Measurements from ENCODE around the gene PROSER3.

PROSER3 gene

DNA sequence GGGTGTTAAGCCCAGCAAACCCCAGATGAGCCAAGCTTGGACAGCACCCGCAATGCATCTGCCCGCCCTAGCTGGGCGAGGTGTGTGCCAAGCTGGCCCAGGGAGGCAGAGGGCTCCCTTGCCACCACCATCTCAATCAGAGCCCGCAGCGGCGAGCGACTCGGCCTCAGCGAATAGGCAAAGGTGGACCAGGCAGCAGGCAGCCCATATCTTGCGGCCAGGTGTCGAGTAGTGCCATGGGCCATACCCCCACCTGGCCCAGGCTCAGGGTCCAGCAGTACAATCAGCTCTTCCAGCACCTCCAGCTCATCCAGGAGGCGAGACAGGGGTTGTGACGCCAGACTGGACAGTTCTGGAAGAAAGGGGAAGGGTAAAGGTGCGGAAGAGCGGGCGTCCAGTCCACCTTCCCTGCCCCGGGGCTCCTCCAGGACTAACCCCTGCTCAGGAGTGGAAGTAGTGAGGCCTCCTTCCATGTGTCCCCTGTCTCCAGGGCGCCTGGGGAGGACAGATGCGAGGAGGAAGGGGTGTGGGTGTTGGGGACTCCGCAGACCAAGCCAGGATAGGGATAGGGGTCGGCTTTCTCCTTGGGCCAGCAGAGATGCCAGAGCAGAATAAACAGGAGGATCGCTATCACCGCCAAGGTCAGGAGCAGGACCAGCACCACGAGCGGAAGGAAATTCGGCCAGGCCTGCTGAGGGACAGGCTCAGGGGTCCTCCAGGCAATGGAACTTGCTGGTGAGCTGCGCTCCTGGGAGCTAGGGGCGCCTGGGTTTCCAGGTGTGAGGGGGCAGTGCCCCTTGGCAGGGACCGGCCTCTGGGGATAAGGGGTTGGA lies 18.5 kb upstream of the PROSER3 start:
- DNase-seq: no peak

DNA sequence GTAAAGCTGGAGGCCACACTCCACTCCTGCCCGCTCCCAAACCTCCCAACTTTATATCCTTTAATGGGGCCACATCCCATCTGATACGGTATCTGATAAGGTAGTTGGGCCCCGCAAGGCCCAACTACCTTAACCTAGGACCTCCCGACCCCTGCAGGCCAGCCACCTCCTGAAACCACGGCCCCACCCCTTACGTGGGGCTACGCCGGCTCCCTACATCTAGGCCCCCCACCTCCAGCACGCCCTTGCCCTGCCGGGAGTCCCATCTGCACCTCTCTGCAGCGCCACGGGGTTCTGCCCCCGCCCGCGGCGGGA lies 17.9 kb upstream of the PROSER3 start:
- DNase-seq: no peak

DNA sequence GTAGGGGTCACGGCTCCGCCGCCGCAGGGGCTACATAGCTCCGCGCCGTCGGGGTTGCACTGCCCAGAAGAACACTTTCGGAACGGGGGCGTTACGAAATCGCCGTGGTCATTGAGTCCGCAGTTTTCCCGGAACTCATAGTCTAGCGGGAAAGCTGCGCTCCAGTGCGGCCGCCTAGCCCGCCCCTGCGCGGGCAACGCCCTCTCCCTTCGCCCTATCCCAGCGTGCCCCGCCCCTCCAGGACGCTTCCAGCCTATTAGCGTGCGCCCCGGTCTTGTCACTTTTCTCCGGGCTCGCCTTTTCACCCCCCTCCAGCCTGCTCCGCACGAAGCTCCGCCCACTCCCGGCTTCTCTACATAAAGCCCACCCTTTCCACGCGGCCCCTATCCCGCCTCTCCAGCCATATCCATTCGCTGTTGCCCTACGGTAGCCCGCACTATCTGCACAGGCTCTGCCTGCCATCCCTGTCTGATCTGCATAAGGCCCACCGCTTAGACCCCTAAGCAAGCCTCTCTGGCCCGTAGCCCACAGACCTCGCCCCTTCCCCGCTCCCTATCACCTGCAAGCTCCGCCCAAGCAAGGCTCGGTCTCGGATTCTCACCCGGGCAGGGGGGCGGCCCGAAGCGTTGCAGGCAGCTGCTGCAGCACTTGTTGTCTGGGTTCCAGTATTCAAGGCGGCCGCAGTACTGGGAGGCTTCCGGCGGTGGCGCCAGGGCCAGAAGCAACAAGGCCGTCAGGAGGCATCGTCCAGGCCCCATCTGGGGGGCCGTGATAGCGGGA lies 17.4 kb upstream of the PROSER3 start:
- DNase-seq: peak; percentile 92

DNA sequence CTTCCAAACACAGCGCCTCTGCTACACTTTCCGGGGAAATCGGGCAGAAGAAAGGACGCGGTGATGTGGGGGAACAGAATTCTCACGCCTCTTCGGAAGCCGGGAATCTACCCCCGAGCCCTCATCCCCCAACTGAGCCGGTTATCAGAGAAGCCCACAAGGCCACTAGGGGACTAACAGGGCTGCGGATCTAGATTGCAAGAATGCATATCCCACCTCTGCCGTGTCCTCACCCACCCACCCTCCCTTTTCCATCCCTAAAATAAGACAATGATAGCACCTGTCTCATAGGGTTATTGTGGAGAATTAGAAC lies 16.8 kb upstream of the PROSER3 start:
- no peak for DNase-seq

DNA sequence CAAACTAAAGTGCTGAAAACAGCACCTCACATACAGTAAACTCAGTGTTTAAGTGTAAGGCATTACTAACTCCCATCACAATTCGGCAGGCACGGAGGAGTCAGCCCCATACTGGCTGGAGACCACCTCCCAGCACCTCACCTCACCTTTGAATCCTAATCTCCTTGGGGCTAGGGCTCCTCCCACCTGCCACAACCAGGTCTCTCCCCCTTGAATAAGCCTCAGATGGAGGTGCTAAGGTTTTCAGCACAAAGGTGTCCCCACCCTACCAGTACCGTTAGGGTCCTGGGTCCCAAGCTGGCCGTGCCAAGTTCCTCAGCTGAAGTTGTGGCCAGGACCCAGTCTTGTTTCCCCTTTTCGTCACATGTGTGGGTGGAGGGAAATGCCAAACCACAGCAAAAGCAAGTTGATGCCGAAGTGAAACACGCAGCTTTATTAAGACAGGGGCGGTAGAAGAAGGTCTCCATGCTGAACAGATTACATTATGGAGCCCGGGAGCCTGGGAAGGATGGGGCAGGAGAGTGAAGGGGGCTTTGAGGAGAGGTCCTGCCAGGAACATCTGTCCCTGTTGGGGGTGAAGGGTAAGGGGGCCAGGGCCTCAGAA lies 15.8 kb upstream of the PROSER3 start, which contains the start of gene IGFLR1:
Gene IGFLR1, minus strand, starts transcription at position 332 of the 604 bp plus-strand sequence. CDS start 1,272 bp downstream, outside the sequence.
- peak; percentile 61 for DNase-seq

DNA sequence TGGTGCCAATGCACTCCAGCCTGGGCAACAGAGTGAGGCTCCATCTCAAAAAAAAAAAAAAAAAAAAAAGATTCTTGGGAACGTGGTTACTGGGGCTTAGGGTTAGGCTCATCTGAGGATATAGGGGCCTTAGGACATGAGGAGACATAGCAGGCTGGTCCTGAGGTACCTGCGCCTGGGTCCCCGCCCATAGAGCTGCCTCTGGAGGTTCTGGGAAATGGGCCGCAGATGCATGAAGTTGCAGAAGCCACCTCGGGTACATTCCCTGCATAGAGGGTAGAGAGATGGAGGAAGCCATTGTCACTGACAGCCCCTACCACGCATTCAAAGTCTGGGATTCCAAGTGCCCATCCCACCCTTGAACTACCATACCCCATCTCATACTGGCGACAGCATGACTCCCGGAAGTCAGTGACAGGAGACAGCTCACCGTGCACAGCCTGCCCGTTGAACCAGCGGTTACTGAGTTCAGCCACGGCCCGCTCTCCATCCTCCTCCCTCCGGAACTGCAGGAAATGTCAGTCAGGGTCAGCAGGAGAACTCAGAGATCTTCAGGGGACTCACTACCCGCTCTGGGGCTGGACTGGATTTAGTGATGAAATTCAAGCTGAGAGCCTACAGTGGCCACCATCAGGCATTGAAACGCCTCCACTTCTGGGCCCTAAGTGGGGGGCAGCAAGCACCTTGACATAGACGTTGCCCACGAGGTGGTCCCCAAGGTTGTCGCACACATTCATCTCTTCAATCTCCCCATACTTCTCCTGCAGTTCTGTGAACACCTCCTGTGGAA lies 14.1 kb upstream of the PROSER3 start:
- DNase-seq: no peak

DNA sequence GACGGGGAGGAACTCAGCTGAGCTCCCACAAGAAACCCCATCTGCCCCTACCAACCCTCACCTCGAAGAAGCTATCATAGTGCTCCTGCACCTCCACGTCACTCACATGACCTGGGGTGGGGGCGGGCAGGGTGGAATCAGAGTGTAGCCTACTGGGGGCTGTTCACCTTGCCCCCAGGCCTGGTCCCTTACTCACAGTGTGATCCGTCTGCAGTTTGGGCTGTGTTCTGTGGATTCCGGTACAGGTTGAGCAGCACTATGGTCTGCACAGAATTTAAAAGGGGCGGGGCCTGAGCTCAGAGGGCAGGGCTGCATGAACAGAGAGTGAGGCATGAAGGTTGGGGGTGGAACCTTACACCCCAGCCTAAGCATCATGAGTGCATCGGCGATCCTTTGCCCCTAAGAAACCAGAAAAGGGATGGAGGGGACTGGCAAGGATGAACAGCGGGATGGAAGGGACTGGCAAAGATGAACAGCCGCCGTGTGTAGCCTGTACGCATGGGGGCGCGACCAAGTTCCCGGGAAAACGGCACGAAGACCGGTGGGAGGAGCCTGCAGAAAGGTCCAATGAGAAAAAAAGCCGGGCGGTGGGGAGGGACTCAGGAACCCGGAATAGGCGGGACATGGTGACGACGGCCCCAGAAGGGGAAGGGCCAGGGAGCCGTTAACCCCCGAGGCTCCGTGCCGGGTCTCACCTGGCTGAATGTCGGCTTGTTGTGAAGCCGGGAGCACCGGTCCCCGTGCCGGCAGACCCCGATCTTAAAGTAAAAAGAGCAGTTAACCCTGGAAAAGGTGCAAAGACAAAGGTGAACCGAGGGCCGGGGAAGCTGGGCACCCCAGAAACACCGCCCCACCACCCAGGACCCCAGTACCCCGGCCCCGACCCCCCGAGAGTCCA lies 13.3 kb upstream of the PROSER3 start:
- DNase-seq: peak; percentile 87

DNA sequence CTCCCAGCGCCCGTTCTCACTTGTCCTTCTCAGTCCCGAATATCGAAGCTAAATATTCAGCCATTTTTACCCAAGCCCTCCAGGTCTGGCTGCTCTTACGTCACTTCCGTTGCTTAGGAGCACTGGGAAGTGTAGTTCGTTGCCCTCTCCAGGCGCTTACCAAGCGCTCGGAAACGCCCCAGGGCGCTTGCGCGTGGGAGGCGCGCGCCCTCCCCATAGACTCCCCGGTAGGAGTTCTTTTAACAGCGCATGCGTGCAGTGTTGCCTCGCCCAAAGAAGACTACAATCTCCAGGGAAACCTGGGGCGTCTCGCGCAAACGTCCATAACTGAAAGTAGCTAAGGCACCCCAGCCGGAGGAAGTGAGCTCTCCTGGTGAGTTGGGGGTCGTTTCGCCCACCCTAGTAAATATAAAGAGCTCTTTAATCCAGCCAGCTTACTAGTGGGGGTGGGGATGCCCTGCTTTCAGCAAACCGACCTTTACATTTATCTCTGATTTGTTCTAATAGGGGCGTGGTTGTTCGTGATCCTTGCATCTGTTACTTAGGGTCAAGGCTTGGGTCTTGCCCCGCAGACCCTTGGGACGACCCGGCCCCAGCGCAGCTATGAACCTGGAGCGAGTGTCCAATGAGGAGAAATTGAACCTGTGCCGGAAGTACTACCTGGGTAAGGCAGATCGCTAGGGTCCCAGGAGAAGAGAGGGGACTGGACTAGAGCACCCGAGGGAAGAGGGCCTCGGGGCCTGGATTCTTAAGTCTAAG lies 12.5 kb upstream of the PROSER3 start, which contains the start of the genes PSENEN and U2AF1L4:
Gene PSENEN, plus strand, starts transcription at position 324 of the 759 bp plus-strand sequence. Its CDS starts 280 bp downstream, at position 604.
Gene U2AF1L4, minus strand, starts transcription at position 91 of the 759 bp plus-strand sequence. Its CDS starts 27 bp downstream, at position 64.
- peak; percentile 99 for DNase-seq

DNA sequence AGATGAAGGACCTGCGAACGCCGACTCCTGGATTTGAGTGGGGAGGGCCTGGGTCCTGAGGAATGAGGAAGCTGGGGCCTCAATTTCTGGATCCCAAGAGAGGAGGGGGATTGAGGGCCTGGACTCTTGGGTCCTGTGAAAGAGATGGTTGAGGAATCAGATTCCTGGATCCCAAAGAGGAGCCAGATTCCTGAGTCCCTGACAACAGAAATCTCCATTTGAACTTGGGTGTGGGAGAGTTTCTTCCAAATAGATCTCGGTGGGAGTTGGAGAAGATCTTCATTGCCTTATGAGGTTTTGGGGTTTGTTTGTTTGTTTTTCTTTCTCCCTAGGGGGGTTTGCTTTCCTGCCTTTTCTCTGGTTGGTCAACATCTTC lies 11.9 kb upstream of the PROSER3 start:
- DNase-seq: no peak

DNA sequence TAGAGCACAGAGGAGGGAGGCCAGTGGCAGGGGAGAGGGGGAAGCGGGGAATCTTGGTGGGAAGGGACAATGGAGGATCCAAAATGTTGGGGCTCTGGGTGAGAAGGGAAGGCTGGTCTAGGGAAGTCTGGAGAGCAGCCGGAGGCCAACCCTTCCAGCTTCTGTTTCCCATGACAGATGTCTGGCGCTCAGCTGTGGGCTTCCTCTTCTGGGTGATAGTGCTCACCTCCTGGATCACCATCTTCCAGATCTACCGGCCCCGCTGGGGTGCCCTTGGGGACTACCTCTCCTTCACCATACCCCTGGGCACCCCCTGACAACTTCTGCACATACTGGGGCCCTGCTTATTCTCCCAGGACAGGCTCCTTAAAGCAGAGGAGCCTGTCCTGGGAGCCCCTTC lies 11.4 kb upstream of the PROSER3 start:
- DNase-seq: no peak

DNA sequence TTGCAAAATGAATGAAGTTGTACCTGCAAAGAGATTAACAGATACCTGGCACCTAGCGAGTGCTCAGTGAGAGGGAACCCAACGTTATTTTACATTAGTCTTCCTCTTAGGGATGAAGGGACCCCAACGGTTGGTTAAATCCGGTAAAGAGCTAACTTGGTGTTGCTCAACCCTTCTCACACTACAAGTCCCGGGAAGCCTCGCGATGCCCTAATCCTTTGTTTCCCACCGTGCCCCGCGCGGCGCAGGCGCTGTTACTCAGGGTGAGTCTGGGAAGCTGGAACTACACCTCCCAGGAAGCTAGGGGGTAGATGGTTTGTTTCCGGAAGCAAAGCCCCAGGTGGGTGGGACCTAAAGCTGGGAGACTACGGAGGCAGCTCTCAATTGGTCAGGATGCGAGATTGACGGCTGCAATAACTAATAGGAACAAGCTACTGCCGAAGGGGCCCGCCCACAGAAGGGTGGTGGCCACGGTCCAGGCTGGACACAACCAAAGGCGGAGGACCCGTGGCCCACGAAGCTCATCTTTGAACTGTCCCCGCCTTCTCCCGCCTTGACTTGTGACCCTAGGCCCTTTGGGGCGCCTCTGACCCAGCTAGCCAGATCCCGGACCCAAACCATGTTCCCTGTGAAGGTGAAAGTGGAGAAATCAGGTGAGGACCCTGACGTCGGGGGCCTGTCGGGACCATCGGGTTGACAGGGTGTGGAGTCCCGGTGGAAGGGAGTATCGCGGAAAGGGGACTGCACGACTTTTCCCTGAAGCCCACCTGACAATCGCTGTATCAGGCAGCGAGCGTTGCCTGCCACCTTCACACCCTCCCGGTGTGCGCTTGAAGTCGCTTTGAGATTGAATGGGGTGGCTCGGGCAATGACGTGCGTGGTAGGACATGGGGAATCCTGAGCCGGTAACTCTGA lies 9.6 kb upstream of the PROSER3 start, which contains the start of gene LIN37:
Gene LIN37, plus strand, starts transcription at position 471 of the 915 bp plus-strand sequence. Its CDS starts 149 bp downstream, at position 620.
- DNase-seq: peak; percentile 97

DNA sequence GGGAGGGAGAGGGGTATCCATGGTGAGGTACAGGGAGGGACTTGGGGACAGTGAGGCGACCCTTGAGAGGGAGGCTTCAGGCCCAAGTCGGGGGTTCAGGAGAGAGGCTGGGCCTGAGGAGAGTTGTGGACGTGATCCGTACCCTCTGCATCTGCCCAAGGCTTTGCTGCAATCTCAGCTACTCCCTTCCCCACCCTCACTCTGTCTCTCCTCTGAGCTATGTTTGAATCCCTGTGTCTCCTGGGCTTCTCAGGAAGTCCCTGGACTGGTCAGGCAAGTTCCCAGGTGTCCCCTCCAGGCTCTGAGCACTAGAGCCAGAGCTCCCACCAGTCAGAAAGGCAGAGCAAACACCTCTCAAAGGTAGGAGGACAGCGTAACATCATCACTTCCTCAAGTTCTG lies 7.8 kb upstream of the PROSER3 start:
- DNase-seq: no peak

DNA sequence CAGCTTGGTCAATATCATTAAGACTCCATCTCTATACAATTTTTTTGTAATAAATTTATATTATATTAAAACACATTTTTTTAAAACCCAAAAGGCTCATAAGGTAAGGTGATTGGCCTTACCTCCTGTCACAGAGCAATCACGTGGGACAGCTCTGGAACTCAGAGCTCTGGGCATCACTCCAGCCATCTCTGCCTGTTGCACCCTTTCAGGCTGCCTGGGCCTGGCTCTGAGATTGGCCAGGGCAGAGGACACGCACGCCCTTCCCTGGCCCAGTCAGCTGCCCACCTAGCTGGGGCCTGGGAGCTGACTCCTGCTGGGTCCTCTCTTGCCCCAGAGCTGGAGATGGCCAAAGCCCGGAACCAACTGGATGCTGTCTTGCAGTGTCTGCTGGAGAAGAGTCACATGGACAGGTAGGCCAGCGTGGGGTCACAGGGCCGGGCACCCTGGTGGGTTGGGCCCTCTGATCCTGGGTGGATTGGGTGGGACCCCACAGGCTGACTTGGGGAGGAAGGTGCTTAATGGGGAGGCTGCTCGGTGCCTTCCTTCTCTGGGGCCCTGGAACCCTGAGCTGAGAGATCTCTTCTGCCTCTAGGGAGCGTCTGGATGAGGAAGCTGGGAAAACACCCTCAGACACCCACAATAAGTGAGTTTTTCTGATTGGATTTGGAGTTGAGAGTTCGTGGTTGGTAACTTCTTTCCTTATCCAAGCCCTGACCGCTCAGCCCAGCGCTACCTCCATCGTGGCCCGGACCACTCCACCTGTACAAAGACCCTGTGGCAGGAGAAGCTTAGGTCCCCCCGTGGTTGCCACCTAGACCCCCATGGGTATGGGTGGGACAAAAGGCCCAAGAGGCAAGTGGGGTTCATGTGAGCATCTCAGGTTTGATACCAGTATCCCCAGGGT lies 5.9 kb upstream of the PROSER3 start:
- DNase-seq: no peak

DNA sequence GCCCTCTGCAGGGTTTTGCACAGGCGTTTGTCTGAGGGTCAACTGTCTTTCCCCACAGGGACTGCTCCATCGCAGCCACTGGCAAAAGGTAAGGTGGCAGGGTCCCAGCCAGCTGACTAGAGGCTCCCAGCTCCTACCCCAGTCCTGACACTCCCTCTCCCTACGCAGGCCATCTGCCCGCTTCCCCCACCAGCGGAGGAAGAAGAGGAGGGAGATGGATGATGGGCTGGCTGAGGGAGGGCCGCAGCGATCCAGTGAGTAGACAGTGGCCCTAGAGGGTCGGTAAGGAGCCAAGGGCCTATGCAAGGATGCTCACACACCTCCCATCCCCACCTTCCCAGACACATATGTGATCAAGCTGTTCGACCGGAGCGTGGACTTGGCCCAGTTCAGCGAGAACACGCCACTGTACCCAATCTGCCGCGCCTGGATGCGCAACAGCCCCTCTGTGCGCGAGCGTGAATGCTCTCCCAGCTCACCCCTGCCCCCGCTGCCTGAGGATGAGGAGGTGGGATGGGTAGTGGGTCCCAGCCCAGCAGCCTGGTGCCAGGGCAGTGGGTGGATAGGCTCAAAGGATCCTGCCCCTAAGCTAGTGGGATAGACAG lies 5.1 kb upstream of the PROSER3 start:
- no peak for DNase-seq

DNA sequence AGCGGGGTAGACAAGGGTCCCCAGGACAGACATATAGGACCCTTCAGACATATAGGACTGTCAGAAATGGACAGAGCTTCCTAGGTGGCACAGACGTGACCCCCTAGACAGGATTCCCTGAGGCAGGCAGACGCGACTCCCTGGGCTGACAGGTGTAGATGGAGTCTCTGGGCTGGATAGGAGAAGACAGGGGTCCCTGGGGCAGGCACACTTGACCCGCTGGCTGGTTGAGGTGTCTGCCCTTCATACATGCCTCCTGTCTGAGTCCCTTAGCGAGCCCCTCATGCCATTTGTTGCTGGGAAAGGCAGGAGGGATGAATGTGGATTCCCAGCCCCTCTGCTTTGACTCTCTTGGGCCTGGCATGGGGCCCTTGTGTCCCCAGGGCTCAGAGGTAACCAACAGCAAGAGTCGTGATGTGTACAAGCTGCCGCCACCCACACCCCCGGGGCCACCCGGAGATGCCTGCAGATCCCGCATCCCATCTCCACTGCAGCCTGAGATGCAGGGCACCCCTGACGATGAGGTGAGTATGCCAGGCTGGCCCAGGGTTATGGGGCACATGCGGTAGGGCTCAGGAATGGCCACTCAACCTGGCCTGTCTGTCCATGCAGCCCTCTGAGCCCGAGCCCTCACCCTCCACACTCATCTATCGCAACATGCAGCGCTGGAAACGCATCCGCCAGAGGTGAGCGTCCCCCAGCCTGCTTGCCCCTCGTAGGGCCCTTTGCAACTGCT lies 4.2 kb upstream of the PROSER3 start:
- no peak for DNase-seq

DNA sequence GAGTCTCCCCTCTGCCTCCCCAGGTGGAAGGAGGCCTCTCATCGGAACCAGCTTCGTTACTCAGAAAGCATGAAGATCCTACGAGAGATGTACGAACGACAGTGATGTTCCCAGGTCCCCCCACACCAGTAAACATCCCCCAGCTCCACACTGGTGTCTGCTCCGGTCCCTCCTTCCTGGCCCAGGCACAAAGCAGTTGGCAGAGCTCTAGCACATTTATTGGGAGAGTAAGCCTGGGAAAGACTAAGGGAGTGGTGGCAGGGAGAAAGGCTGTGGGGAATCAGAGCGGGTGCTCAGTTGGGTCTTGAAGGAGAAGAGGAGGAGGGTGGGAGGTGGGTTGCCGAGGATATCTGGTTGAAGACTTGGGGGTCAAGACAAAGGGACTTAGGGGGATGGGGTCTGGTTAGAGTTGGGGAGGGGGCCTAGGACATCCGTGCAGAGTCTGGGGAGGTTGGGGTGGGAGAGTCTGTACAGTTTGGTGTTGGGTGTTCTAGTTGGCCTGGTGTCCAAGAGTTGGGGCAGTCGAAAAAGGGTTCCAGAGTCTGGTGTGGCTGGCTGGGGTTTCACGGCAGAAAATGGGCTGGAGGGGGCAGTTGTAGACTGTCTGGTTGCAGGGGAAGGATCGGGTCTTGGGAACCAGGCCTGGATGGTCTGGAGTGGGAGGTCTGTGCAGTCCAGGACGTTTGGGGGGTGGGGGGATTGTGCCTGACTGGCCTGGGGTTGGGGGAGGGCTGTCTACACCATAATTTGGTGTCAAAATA lies 3.4 kb upstream of the PROSER3 start:
- no peak for DNase-seq

DNA sequence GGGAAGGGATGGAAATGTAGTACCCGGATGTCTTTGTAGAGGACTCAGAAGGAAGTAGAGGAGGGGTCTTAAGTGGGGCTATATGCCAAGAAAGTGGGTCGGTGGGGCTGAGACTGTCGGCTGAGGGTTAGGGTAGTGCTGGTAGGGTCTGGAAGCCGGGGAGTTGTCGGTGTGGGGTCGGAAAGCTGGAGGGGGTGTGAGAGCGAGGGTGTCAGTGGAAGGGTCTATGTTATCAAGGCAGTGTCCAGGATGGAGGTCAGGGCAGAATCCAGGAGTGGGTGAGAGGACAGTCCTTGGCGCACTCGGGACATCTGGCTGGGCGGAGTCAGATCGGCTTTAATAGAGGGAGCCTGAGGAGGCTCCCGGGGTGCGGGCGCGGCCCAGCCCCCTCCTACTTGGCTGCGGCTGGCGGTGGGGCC lies 2.8 kb upstream of the PROSER3 start:
- DNase-seq: no peak

Data from GF-D8 (cell line).